ENCODE measurements around the gene NPR2.

Gene NPR2

GRCh38 chr9:35791297-35791921, at the start of gene NPR2:
Gene NPR2 (plus strand): TSS chr9:35791591. CDS start chr9:35792409, 818 bp downstream.
- H3K4me3 ChIP-seq (ENCODE audit: low read length) = peak within 1 kb of the TSS; percentile 42; the same call in 1 of the 2 replicates
- no peaks in the 10 kb centered on the region for H3K27me3 ChIP-seq (ENCODE audit: control insufficient read depth, insufficient read depth, low read length)
- no peaks in the 10 kb centered on the region for H3K9me3 ChIP-seq (ENCODE audit: control insufficient read depth, insufficient read depth, low read length)
- H3K36me3 ChIP-seq (ENCODE audit: control insufficient read depth, insufficient read depth, low read length) = no peaks in the 10 kb centered on the region
- no peak for DNase-seq (ENCODE audit: low read depth, low spot score)
- peaks cover 5% of the 10 kb centered on the region for H3K4me1 ChIP-seq (ENCODE audit: control insufficient read depth, insufficient read depth, low read length)
- no peak within 1 kb of the TSS for H3K27ac ChIP-seq (ENCODE audit: low read length)
- WGBS (ENCODE audit: insufficient coverage, insufficient read length) = no CpG with 5 or more reads among the region's 64 CpGs

GRCh38 chr9:35741740-35742139, 49.7 kb upstream of the NPR2 start:
- no CpG with 5 or more reads among the region's 7 CpGs for WGBS (ENCODE audit: insufficient coverage, insufficient read length)
- Histone ChIP-seq H3K9me3 (ENCODE audit: control insufficient read depth, insufficient read depth, low read length) (no peaks in the 10 kb centered on the region), H3K27ac (ENCODE audit: low read length) (no peak overlapping the region), H3K27me3 (ENCODE audit: control insufficient read depth, insufficient read depth, low read length) (no peaks in the 10 kb centered on the region), H3K4me1 (ENCODE audit: control insufficient read depth, insufficient read depth, low read length) (no peaks in the 10 kb centered on the region), H3K4me3 (ENCODE audit: low read length) (no peak overlapping the region), H3K36me3 (ENCODE audit: control insufficient read depth, insufficient read depth, low read length) (peaks cover 69% of the 10 kb centered on the region)
- DNase-seq (ENCODE audit: low read depth, low spot score) = no peak

- H3K9me3 ChIP-seq (ENCODE audit: control insufficient read depth, insufficient read depth, low read length) = no peaks in the 10 kb centered on the region
- H3K4me3 ChIP-seq (ENCODE audit: low read length) = no peak overlapping the region
- no peak for DNase-seq (ENCODE audit: low read depth, low spot score)
- no CpG with 5 or more reads among the region's 2 CpGs for WGBS (ENCODE audit: insufficient coverage, insufficient read length)
- peaks cover 52% of the 10 kb centered on the region for H3K36me3 ChIP-seq (ENCODE audit: control insufficient read depth, insufficient read depth, low read length)
- no peaks in the 10 kb centered on the region for H3K4me1 ChIP-seq (ENCODE audit: control insufficient read depth, insufficient read depth, low read length)
- no peaks in the 10 kb centered on the region for H3K27me3 ChIP-seq (ENCODE audit: control insufficient read depth, insufficient read depth, low read length)
- H3K27ac ChIP-seq (ENCODE audit: low read length) = no peak overlapping the region
Observed at GRCh38 chr9:35743452-35743851, 47.9 kb upstream of the NPR2 start.

- Histone ChIP-seq H3K27ac (ENCODE audit: low read length) (no peak overlapping the region), H3K4me1 (ENCODE audit: control insufficient read depth, insufficient read depth, low read length) (no peaks in the 10 kb centered on the region), H3K9me3 (ENCODE audit: control insufficient read depth, insufficient read depth, low read length) (no peaks in the 10 kb centered on the region), H3K4me3 (ENCODE audit: low read length) (no peak overlapping the region), H3K36me3 (ENCODE audit: control insufficient read depth, insufficient read depth, low read length) (peaks cover 47% of the 10 kb centered on the region), H3K27me3 (ENCODE audit: control insufficient read depth, insufficient read depth, low read length) (no peaks in the 10 kb centered on the region)
- WGBS (ENCODE audit: insufficient coverage, insufficient read length) = no CpG with 5 or more reads among the region's 8 CpGs
- no peak for DNase-seq (ENCODE audit: low read depth, low spot score)
Observed at GRCh38 chr9:35743880-35744518, 47.4 kb upstream of the NPR2 start.

- H3K4me1 ChIP-seq (ENCODE audit: control insufficient read depth, insufficient read depth, low read length) = no peaks in the 10 kb centered on the region; the same call in 1 of the 2 replicates
- no peaks in the 10 kb centered on the region for H3K9me3 ChIP-seq (ENCODE audit: control insufficient read depth, insufficient read depth, low read length)
- H3K36me3 ChIP-seq (ENCODE audit: control insufficient read depth, insufficient read depth, low read length) = peaks cover 32% of the 10 kb centered on the region; the same call in 1 of the 2 replicates
- no peak for DNase-seq (ENCODE audit: low read depth, low spot score)
- no peak overlapping the region for H3K4me3 ChIP-seq (ENCODE audit: low read length)
- no CpG with 5 or more reads among the region's 1 CpG for WGBS (ENCODE audit: insufficient coverage, insufficient read length)
- no peak overlapping the region for H3K27ac ChIP-seq (ENCODE audit: low read length)
- no peaks in the 10 kb centered on the region for H3K27me3 ChIP-seq (ENCODE audit: control insufficient read depth, insufficient read depth, low read length)
Observed at GRCh38 chr9:35745569-35745968, 45.8 kb upstream of the NPR2 start.

GRCh38 chr9:35746583-35746982, 44.8 kb upstream of the NPR2 start:
- H3K27ac ChIP-seq (ENCODE audit: low read length) = no peak overlapping the region
- no peak for DNase-seq (ENCODE audit: low read depth, low spot score)
- H3K9me3 ChIP-seq (ENCODE audit: control insufficient read depth, insufficient read depth, low read length) = no peaks in the 10 kb centered on the region
- WGBS (ENCODE audit: insufficient coverage, insufficient read length) = no CpG with 5 or more reads among the region's 3 CpGs
- H3K4me1 ChIP-seq (ENCODE audit: control insufficient read depth, insufficient read depth, low read length) = no peaks in the 10 kb centered on the region; the same call in 1 of the 2 replicates
- peaks cover 27% of the 10 kb centered on the region; the same call in 1 of the 2 replicates for H3K36me3 ChIP-seq (ENCODE audit: control insufficient read depth, insufficient read depth, low read length)
- no peaks in the 10 kb centered on the region for H3K27me3 ChIP-seq (ENCODE audit: control insufficient read depth, insufficient read depth, low read length)
- no peak overlapping the region for H3K4me3 ChIP-seq (ENCODE audit: low read length)

- no CpG with 5 or more reads among the region's 24 CpGs for WGBS (ENCODE audit: insufficient coverage, insufficient read length)
- Histone ChIP-seq H3K27ac (ENCODE audit: low read length) (no peak overlapping the region), H3K27me3 (ENCODE audit: control insufficient read depth, insufficient read depth, low read length) (no peaks in the 10 kb centered on the region)
Observed at GRCh38 chr9:35748242-35748857, 43.0 kb upstream of the NPR2 start.

GRCh38 chr9:35748858-35749514, 42.4 kb upstream of the NPR2 start, which contains the start of the genes GBA2 and RGP1:
Gene GBA2 (minus strand): TSS chr9:35749228. CDS start chr9:35748704, 524 bp downstream.
Gene RGP1 (plus strand): TSS chr9:35749287. CDS start chr9:35749756, 469 bp downstream.
- no CpG with 5 or more reads among the region's 69 CpGs for WGBS (ENCODE audit: insufficient coverage, insufficient read length)
- Histone ChIP-seq H3K27me3 (ENCODE audit: control insufficient read depth, insufficient read depth, low read length) (no peaks in the 10 kb centered on the region), H3K4me1 (ENCODE audit: control insufficient read depth, insufficient read depth, low read length) (no peaks in the 10 kb centered on the region; the same call in 1 of the 2 replicates), H3K4me3 (ENCODE audit: low read length) (peak within 1 kb of the TSS; percentile 94), H3K27ac (ENCODE audit: low read length) (no peak within 1 kb of the TSS), H3K36me3 (ENCODE audit: control insufficient read depth, insufficient read depth, low read length) (peaks cover 11% of the 10 kb centered on the region), H3K9me3 (ENCODE audit: control insufficient read depth, insufficient read depth, low read length) (no peaks in the 10 kb centered on the region)
- DNase-seq (ENCODE audit: low read depth, low spot score) = no peak

More at GRCh38 chr9:35748242-35748857, 43.0 kb upstream of the NPR2 start:
- no peak for DNase-seq (ENCODE audit: low read depth, low spot score)
- peaks cover 17% of the 10 kb centered on the region for H3K36me3 ChIP-seq (ENCODE audit: control insufficient read depth, insufficient read depth, low read length)
- H3K9me3 ChIP-seq (ENCODE audit: control insufficient read depth, insufficient read depth, low read length) = no peaks in the 10 kb centered on the region
- H3K4me3 ChIP-seq (ENCODE audit: low read length) = peak overlapping the region; percentile 94
- no peaks in the 10 kb centered on the region; the same call in 1 of the 2 replicates for H3K4me1 ChIP-seq (ENCODE audit: control insufficient read depth, insufficient read depth, low read length)

- Histone ChIP-seq H3K27ac (ENCODE audit: low read length) (no peak overlapping the region), H3K4me3 (ENCODE audit: low read length) (peak overlapping the region; percentile 94), H3K27me3 (ENCODE audit: control insufficient read depth, insufficient read depth, low read length) (no peaks in the 10 kb centered on the region), H3K4me1 (ENCODE audit: control insufficient read depth, insufficient read depth, low read length) (no peaks in the 10 kb centered on the region; the same call in 1 of the 2 replicates), H3K36me3 (ENCODE audit: control insufficient read depth, insufficient read depth, low read length) (peaks cover 4% of the 10 kb centered on the region), H3K9me3 (ENCODE audit: control insufficient read depth, insufficient read depth, low read length) (no peaks in the 10 kb centered on the region)
- no peak for DNase-seq (ENCODE audit: low read depth, low spot score)
- WGBS (ENCODE audit: insufficient coverage, insufficient read length) = no CpG with 5 or more reads among the region's 19 CpGs
Observed at GRCh38 chr9:35749515-35750255, 41.7 kb upstream of the NPR2 start.

GRCh38 chr9:35750256-35750531, 41.2 kb upstream of the NPR2 start:
- no peak overlapping the region for H3K4me3 ChIP-seq (ENCODE audit: low read length)
- no peak overlapping the region for H3K27ac ChIP-seq (ENCODE audit: low read length)
- H3K4me1 ChIP-seq (ENCODE audit: control insufficient read depth, insufficient read depth, low read length) = no peaks in the 10 kb centered on the region; the same call in 1 of the 2 replicates
- no peaks in the 10 kb centered on the region for H3K9me3 ChIP-seq (ENCODE audit: control insufficient read depth, insufficient read depth, low read length)
- H3K36me3 ChIP-seq (ENCODE audit: control insufficient read depth, insufficient read depth, low read length) = peaks cover 3% of the 10 kb centered on the region
- no peaks in the 10 kb centered on the region for H3K27me3 ChIP-seq (ENCODE audit: control insufficient read depth, insufficient read depth, low read length)
- DNase-seq (ENCODE audit: low read depth, low spot score) = no peak
- WGBS (ENCODE audit: insufficient coverage, insufficient read length) = no CpG with 5 or more reads among the region's 4 CpGs
